HepG2 (cell line): ENCODE results near the gene CBFA2T2. TPM values are rescaled to one million over a fixed set of nuclear protein-coding genes. Genes with fewer than 3 reads are reported as not detected.

Experiments
- AHR ChIP-seq: IDR thresholded peaks from 2 replicates; pipeline ENCODE4 v1.6.1; 2018; ENCODE audit warnings: missing genetic modification reagents, missing compliant biosample characterization
- BCL6 ChIP-seq: IDR thresholded peaks from 2 replicates; pipeline ENCODE4 v1.6.1; 2016; ENCODE audit warnings: missing genetic modification reagents, missing compliant biosample characterization
- BORCS8-MEF2B ChIP-seq: sonication (generic); formaldehyde crosslinking; IDR thresholded peaks from 2 replicates; pipeline ENCODE4 v1.8.0; 2022; ENCODE audit warnings: mild to moderate bottlenecking, missing genetic modification reagents
- CCDC6 ChIP-seq: sonication (generic); formaldehyde crosslinking; IDR thresholded peaks from 2 replicates; pipeline ENCODE4 v1.8.1; 2022; ENCODE audit warnings: mild to moderate bottlenecking, missing genetic modification reagents, moderate library complexity
- CHD2 ChIP-seq: IDR thresholded peaks from 2 replicates; pipeline ENCODE4 v1.6.1; 2011; ENCODE audit warnings: low read depth, low read length, improper control_type of control experiment
- FOXC1 ChIP-seq: sonication (generic); formaldehyde crosslinking; IDR thresholded peaks from 2 replicates; pipeline ENCODE4 v1.8.0; 2022; ENCODE audit warnings: mild to moderate bottlenecking, missing genetic modification reagents, borderline replicate concordance
- HDAC2 ChIP-seq: sonication (generic); formaldehyde crosslinking; IDR thresholded peaks from 2 replicates; pipeline ENCODE4 v1.4.0; 2020; ENCODE audit warnings: missing genetic modification reagents
- HIVEP1 ChIP-seq: sonication (generic); formaldehyde crosslinking; IDR thresholded peaks from 2 replicates; pipeline ENCODE4 v1.4.0; 2020; ENCODE audit warnings: mild to moderate bottlenecking, missing genetic modification reagents
- HNRNPL ChIP-seq: fragments of 200-400 bp; formaldehyde crosslinking; IDR thresholded peaks from 2 replicates; pipeline ENCODE4 v1.6.1; 2017; ENCODE audit warnings: mild to moderate bottlenecking, low read depth, low read length
- HOXA5 ChIP-seq: sonication (generic); formaldehyde crosslinking; IDR thresholded peaks from 2 replicates; pipeline ENCODE4 v1.4.0; 2020; ENCODE audit warnings: missing genetic modification reagents
- IKZF1 ChIP-seq: fragments of 450-650 bp; IDR thresholded peaks from 2 replicates; pipeline ENCODE4 v1.7.1; 2016
- KLF9 ChIP-seq: IDR thresholded peaks from 2 replicates; pipeline ENCODE4 v1.6.1; 2016; ENCODE audit warnings: low read depth
- LBX2 ChIP-seq: sonication (generic); formaldehyde crosslinking; IDR thresholded peaks from 2 replicates; pipeline ENCODE4 v1.5.0; 2020; ENCODE audit warnings: missing genetic modification reagents, mild to moderate bottlenecking, borderline replicate concordance
- PATZ1 ChIP-seq: sonication (generic); formaldehyde crosslinking; IDR thresholded peaks from 2 replicates; pipeline ENCODE4 v1.4.0; 2020; ENCODE audit warnings: missing genetic modification reagents
- PCBP2 ChIP-seq: fragments of 200-400 bp; formaldehyde crosslinking; optimal IDR thresholded peaks from 2 replicates; pipeline ENCODE3; 2018; ENCODE audit warnings: low read length, low read depth; ENCODE audit not compliant: poor library complexity, severe bottlenecking
- STAT5B ChIP-seq: sonication (generic); formaldehyde crosslinking; IDR thresholded peaks from 2 replicates; pipeline ENCODE4 v1.4.0; 2020; ENCODE audit warnings: missing genetic modification reagents
- TAF1 ChIP-seq: sonication (generic); formaldehyde crosslinking; IDR thresholded peaks from 2 replicates; pipeline ENCODE4 v1.4.0; 2020; ENCODE audit warnings: missing genetic modification reagents
- ZFP62 ChIP-seq: sonication (generic); formaldehyde crosslinking; IDR thresholded peaks from 2 replicates; pipeline ENCODE4 v1.4.0; 2020; ENCODE audit warnings: missing genetic modification reagents
- ZFYVE20 ChIP-seq: sonication (generic); formaldehyde crosslinking; IDR thresholded peaks from 2 replicates; pipeline ENCODE4 v1.8.0; 2023; ENCODE audit warnings: low read depth, mild to moderate bottlenecking, moderate library complexity, missing genetic modification reagents, borderline replicate concordance
- ZNF317 ChIP-seq: sonication (generic); formaldehyde crosslinking; IDR thresholded peaks from 2 replicates; pipeline ENCODE4 v1.5.0; 2020; ENCODE audit warnings: mild to moderate bottlenecking, missing genetic modification reagents
- ZNF513 ChIP-seq: sonication (generic); formaldehyde crosslinking; conservative IDR thresholded peaks from 2 replicates; pipeline ENCODE4 v1.5.0; 2020; ENCODE audit warnings: missing genetic modification reagents
- ZNF598 ChIP-seq: sonication (generic); formaldehyde crosslinking; IDR thresholded peaks from 2 replicates; pipeline ENCODE4 v1.5.1; 2020; ENCODE audit warnings: mild to moderate bottlenecking, missing genetic modification reagents, borderline replicate concordance
- polyA plus RNA-seq, 8 experiments: library from polyadenylated mRNA; depleted of rRNA in 3 of 8; stranded (reverse) in 7 of 8; unstranded in 1 of 8; fragments of >200 nt; fragmentation: Illumina TruSeq in 4 of 8; extraction: Trizol in 4 of 8; gene quantifications; 2 replicates each; pipeline versions ENCODE4 v1.2.1 to v1.2.3, GENCODE V29; 2011 to 2016; ENCODE audit warnings: low read depth in 4 of 8, missing spikeins in 1 of 8, mixed read lengths in 1 of 8; ENCODE audit not compliant: insufficient read depth in 1 of 8
- total RNA-seq, 5 experiments: library from RNA; depleted of rRNA; stranded (reverse); fragments of >200 nt; fragmentation: Illumina TruSeq; extraction: Trizol; gene quantifications; 2 replicates each; pipeline ENCODE4 v1.2.3, GENCODE V29; 2016; ENCODE audit warnings: low read depth in 1 of 5

Gene CBFA2T2
- total and polyA plus RNA-seq, 2 of the 13 experiments (the other 11 are each of a cell fraction or from before 2014, with no cell fraction given): 6.3 to 21.2 TPM

- TF ChIP-seq PATZ1 (CRISPR knock-in tag) (no peak), HDAC2 (CRISPR knock-in tag) (0 out of 2 replicates have a peak, but pooled peaks have one; percentile 10), HNRNPL (no peak), STAT5B (CRISPR knock-in tag) (no peak), IKZF1 (no peak), BORCS8-MEF2B (CRISPR knock-in tag) (no peak), FOXC1 (CRISPR knock-in tag) (peak; percentile 63; the same call in 1 of the 2 replicates), CCDC6 (0 out of 2 replicates have a peak, but pooled peaks have one; percentile 51), CHD2 (no peak), TAF1 (CRISPR knock-in tag) (no peak), ZNF513 (CRISPR knock-in tag) (no peak), HIVEP1 (CRISPR knock-in tag) (peak; percentile 38; the same call in 1 of the 2 replicates), LBX2 (CRISPR knock-in tag) (no peak), PCBP2 (no peak), ZNF598 (CRISPR knock-in tag) (peak; percentile 72; the same call in 1 of the 2 replicates), AHR (peak; percentile 57; the same call in 1 of the 2 replicates), ZFP62 (CRISPR knock-in tag) (no peak), HOXA5 (CRISPR knock-in tag) (no peak), BCL6 (CRISPR knock-in tag) (peak; percentile 29; the same call in 1 of the 2 replicates), ZNF317 (CRISPR knock-in tag) (no peak), KLF9 (CRISPR knock-in tag) (no peak), ZFYVE20 (CRISPR knock-in tag) (peak; percentile 64; the same call in 1 of the 2 replicates)
These were observed 178.0 kb downstream of the CBFA2T2 start (continued) for GRCh38 chr20:33667676-33668465.
